Stomach (tissue), 9 donors: ENCODE results near the gene AFAP1. TPM values are rescaled to one million over a fixed set of nuclear protein-coding genes. Genes with fewer than 3 reads are reported as not detected.

ENCODE experiments used
- DNase-seq, 2 donors: peaks; one replicate each; pipeline versions ENCODE4 v3.0.0 to v3.0.0-alpha.2; 2013 to 2019
- H3K27ac ChIP-seq, 5 donors: fragments of 200-600 bp in 4 of 5; sonication (generic) in 4 of 5; one replicate each; pipeline ENCODE4 v1.5.1; 2013 to 2019; ENCODE audit warnings: mild to moderate bottlenecking in 1 of 5, moderate library complexity in 1 of 5
- H3K27me3 ChIP-seq, 3 donors: fragments of 200-600 bp; sonication (generic); one replicate each; pipeline ENCODE4 v1.5.1; 2017 to 2019; ENCODE audit warnings: mixed run types in 1 of 3
- H3K36me3 ChIP-seq, 4 donors: fragments of 200-600 bp; sonication (generic); 1 replicate in 3 of 4; 2 replicates in 1 of 4; pipeline ENCODE4 v1.5.1; 2016 to 2019
- H3K4me1 ChIP-seq, 4 donors: fragments of 200-600 bp; sonication (generic); one replicate each; pipeline ENCODE4 v1.5.1; 2016 to 2019
- H3K4me3 ChIP-seq, 4 donors: fragments of 200-600 bp; sonication (generic) in 3 of 4; one replicate each; pipeline ENCODE4 v1.5.1; 2016 to 2019; ENCODE audit warnings: mild to moderate bottlenecking in 1 of 4
- H3K9me3 ChIP-seq, 4 donors: fragments of 200-600 bp; sonication (generic); one replicate each; pipeline ENCODE4 v1.5.1; 2016 to 2019
- EP300 ChIP-seq: sonication (generic); formaldehyde crosslinking; IDR thresholded peaks from one replicate; pipeline ENCODE4 v1.6.1; 2017; ENCODE audit warnings: antibody characterized with exemption
- POLR2A ChIP-seq, 4 donors: fragments of 450-650 bp; IDR thresholded peaks; one replicate each; pipeline ENCODE4 v1.6.1; 2016; ENCODE audit warnings: antibody characterized with exemption in 4 of 4, control low read depth in 2 of 4, mild to moderate bottlenecking in 1 of 4, moderate library complexity in 1 of 4
- POLR2AphosphoS5 ChIP-seq, 3 donors: sonication (generic); formaldehyde crosslinking; IDR thresholded peaks; one replicate each; pipeline ENCODE4 v1.6.1; 2016; ENCODE audit warnings: antibody characterized with exemption in 3 of 3
- WGBS, 5 donors: extraction: QIAGEN DNeasy Blood & Tissue Kit in 3 of 5; methylation state at CpG; one replicate each; pipeline versions ENCODE4 v1.1.5 to v1.1.7; 2013 to 2018; 5-methylcytosine and 5-hydroxymethylcytosine counted together
- intact Hi-C: fragments of 100-400 bp; cut with DNase I; formaldehyde crosslinking; loops from one replicate; pipeline ENCODE4 v1.15.1; 2023; ENCODE audit warnings: low total_unique reads
- polyA plus RNA-seq, 3 donors: library from polyadenylated mRNA; stranded (reverse); fragments of 200-250 nt; gene quantifications; one replicate each; pipeline ENCODE4 v1.2.3, GENCODE V29; 2013
- total RNA-seq, 5 donors: library from RNA; depleted of rRNA; stranded (reverse); fragments of >200 nt; gene quantifications; one replicate each; pipeline versions ENCODE4 v1.1.0 to v1.2.3, GENCODE V29; 2014 to 2016
- TF ChIP-seq, protein P1 (sequence below), 7 experiments: fragments of 450-650 bp in 4 of 7; fragments of 200-600 bp in 3 of 7; sonication (generic) in 3 of 7; IDR thresholded peaks; one replicate each; pipeline ENCODE4 v1.5.1; 2016 to 2019; ENCODE audit warnings: antibody characterized with exemption in 7 of 7, control low read depth in 2 of 7, mild to moderate bottlenecking in 1 of 7
- donor health status: healthy with polysubstance abuse.
- donor health status: Bipolar disorder and iron deficiency.
- donor health status: healthy.

AFAP1 gene
- total and polyA plus RNA-seq, 8 donors, result 4.1 to 88.9 (median 12.8) TPM

DNA sequence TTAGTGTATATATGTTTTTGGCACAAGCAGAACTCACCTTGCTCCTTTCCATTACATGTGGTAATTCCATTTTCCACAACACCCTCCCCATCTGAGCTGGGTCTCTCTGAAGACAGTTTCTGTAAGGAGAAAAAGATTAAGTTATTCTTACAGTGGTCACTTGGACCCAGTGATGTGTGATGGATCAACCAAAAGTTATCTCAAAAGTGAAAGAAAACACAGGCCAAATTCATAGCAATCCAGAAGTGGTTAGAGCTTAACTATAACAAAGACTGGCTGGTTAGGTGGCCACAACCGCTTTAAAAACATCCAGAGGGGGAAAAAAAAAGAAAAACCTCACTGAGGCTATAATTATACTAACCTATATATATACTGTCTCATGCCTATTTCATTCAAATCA lies 123.7 kb downstream of the AFAP1 start:
- no peak for TF ChIP-seq POLR2A (IDR thresholded peaks at IDR 0.05)
- TF ChIP-seq EP300, result no peak
- TF ChIP-seq, protein P1, sequence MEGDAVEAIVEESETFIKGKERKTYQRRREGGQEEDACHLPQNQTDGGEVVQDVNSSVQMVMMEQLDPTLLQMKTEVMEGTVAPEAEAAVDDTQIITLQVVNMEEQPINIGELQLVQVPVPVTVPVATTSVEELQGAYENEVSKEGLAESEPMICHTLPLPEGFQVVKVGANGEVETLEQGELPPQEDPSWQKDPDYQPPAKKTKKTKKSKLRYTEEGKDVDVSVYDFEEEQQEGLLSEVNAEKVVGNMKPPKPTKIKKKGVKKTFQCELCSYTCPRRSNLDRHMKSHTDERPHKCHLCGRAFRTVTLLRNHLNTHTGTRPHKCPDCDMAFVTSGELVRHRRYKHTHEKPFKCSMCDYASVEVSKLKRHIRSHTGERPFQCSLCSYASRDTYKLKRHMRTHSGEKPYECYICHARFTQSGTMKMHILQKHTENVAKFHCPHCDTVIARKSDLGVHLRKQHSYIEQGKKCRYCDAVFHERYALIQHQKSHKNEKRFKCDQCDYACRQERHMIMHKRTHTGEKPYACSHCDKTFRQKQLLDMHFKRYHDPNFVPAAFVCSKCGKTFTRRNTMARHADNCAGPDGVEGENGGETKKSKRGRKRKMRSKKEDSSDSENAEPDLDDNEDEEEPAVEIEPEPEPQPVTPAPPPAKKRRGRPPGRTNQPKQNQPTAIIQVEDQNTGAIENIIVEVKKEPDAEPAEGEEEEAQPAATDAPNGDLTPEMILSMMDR (IDR thresholded peaks at IDR 0.05), result no peak
- TF ChIP-seq POLR2AphosphoS5 (IDR thresholded peaks at IDR 0.05), result no peak
- intact Hi-C loops, result no loop called here
- H3K27ac ChIP-seq, result peak overlapping the region in 2 of 5 donors; percentile 1 to 30
- WGBS, 5 donors, result 86 to 95% (median 93%) methylated on average over 1 of the region's 1 CpG
- DNase-seq, result no peak
- no peaks in the 10 kb centered on the region for H3K27me3 ChIP-seq
- H3K4me3 ChIP-seq, result no peak overlapping the region
- H3K36me3 ChIP-seq, result peaks cover 4 to 37% (median 24%) of the 10 kb centered on the region in 4 donors
- peaks cover 8 to 56% (median 35%) of the 10 kb centered on the region in 4 donors for H3K4me1 ChIP-seq
- no peaks in the 10 kb centered on the region for H3K9me3 ChIP-seq

DNA sequence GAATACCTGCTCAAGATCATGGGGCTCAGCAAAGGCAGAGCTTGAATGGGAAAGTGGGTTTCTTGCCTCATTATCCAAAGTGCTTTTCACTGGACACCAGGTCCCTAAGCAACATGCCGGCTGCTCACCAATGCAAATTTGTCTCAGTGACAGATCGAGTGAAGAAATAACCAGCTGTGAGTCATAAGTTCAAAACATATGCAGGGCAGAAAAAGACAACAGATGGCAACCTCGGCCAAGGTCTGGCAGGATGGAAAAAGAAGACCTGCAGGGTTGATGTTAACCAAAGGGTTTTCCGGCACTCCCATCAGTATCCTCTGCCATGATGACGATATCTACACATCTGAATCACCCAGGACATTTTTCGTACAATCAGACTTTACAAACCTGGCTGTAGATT lies 124.1 kb downstream of the AFAP1 start:
- Histone ChIP-seq H3K4me3 (no peak overlapping the region), H3K27ac (peak overlapping the region in 2 of 5 donors; percentile 30 to 45), H3K9me3 (no peaks in the 10 kb centered on the region), H3K27me3 (no peaks in the 10 kb centered on the region), H3K36me3 (peaks cover 4 to 39% (median 24%) of the 10 kb centered on the region in 4 donors), H3K4me1 (peaks cover 12 to 56% (median 37%) of the 10 kb centered on the region in 4 donors)
- intact Hi-C loops, result no loop called here
- no peak for DNase-seq
- TF ChIP-seq, protein P1 (IDR thresholded peaks at IDR 0.05), result no peak
- peak; percentile 21 for TF ChIP-seq EP300
- TF ChIP-seq POLR2AphosphoS5 (IDR thresholded peaks at IDR 0.05), result peak in 1 of 3 donors; percentile 24
- no peak for TF ChIP-seq POLR2A (IDR thresholded peaks at IDR 0.05)
- 77 to 92% (median 89%) methylated on average over 6 of the region's 6 CpGs for WGBS, 5 donors

DNA sequence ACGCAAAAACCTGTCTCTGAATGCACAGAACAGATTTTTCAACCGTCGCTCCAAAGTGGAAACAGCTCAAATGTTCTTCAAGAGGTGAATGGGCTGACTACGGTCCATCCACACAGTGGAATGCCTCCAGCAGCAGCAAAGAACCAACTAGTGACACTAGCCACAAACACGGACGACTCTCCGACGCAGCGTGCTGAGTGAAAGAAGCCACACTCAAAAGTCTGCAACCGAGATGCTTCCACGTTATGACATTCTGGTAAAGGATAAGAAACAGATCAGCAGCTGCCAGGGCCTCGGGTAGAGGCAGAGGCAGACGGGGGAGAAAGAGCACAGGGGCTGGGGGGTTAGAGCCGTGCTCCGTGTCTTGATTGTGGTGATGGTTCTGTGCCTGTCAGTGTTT lies 125.2 kb downstream of the AFAP1 start:
- no peaks in the 10 kb centered on the region for H3K27me3 ChIP-seq
- DNase-seq, result no peak
- intact Hi-C loops, result no loop called here
- no peak overlapping the region for H3K4me3 ChIP-seq
- H3K36me3 ChIP-seq, result peaks cover 4 to 39% (median 24%) of the 10 kb centered on the region in 4 donors
- H3K27ac ChIP-seq, result no peak overlapping the region
- 90 to 95% (median 94%) methylated on average over 15 of the region's 15 CpGs for WGBS, 5 donors
- H3K9me3 ChIP-seq, result no peaks in the 10 kb centered on the region
- peaks cover 22 to 63% (median 43%) of the 10 kb centered on the region in 4 donors for H3K4me1 ChIP-seq
- no peak for TF ChIP-seq EP300
- TF ChIP-seq, protein P1 (IDR thresholded peaks at IDR 0.05), result no peak
- TF ChIP-seq POLR2AphosphoS5 (IDR thresholded peaks at IDR 0.05), result no peak
- no peak for TF ChIP-seq POLR2A (IDR thresholded peaks at IDR 0.05)

DNA sequence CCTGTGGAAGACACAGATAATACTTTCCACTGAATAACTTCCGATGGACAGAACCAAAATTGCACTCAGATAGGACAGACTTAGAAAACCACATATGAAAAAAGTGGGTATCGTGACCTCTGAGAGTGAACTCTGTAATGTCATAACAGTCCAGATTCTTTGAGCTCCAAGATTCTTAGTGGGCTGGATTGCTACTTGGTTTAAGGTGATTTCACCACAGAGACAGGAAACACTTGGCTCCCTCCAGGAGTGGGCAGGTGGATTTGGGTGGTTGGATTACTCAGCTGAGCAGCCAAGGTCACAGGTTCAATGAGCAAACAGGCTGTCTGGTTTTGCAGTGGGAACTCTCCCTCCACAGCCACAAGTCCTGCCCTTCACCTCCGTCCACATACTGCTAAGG lies 126.0 kb downstream of the AFAP1 start:
- intact Hi-C loops, result no loop called here
- Histone ChIP-seq H3K36me3 (peaks cover 4 to 33% (median 20%) of the 10 kb centered on the region in 4 donors), H3K27ac (peak overlapping the region in 3 of 5 donors; percentile 74 to 84 (median 80)), H3K4me1 (peaks cover 22 to 71% (median 43%) of the 10 kb centered on the region in 4 donors), H3K27me3 (no peaks in the 10 kb centered on the region), H3K4me3 (no peak overlapping the region), H3K9me3 (no peaks in the 10 kb centered on the region)
- no peak for TF ChIP-seq EP300
- peak in 1 of 3 donors; percentile 47 for TF ChIP-seq POLR2AphosphoS5 (IDR thresholded peaks at IDR 0.05)
- TF ChIP-seq, protein P1 (IDR thresholded peaks at IDR 0.05), result no peak
- TF ChIP-seq POLR2A (IDR thresholded peaks at IDR 0.05), result no peak
- DNase-seq, result no peak
- WGBS, 5 donors, result 69 to 75% (median 73%) methylated on average over 3 of the region's 3 CpGs
